ENCODE measurements around the gene LRRC37B.
"Not testable (repeated sequence)": the region's sequence is repeated elsewhere in the genome, so short reads cannot be mapped to it uniquely, and the experiment has no call there.

Gene LRRC37B

GRCh38 chr17:32009262-32009542, 2.0 kb downstream of the LRRC37B start:
- no peak for DNase-seq (ENCODE audit: low read depth)
- TF ChIP-seq, protein P1, sequence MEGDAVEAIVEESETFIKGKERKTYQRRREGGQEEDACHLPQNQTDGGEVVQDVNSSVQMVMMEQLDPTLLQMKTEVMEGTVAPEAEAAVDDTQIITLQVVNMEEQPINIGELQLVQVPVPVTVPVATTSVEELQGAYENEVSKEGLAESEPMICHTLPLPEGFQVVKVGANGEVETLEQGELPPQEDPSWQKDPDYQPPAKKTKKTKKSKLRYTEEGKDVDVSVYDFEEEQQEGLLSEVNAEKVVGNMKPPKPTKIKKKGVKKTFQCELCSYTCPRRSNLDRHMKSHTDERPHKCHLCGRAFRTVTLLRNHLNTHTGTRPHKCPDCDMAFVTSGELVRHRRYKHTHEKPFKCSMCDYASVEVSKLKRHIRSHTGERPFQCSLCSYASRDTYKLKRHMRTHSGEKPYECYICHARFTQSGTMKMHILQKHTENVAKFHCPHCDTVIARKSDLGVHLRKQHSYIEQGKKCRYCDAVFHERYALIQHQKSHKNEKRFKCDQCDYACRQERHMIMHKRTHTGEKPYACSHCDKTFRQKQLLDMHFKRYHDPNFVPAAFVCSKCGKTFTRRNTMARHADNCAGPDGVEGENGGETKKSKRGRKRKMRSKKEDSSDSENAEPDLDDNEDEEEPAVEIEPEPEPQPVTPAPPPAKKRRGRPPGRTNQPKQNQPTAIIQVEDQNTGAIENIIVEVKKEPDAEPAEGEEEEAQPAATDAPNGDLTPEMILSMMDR (IDR thresholded peaks at IDR 0.05; ENCODE audit: low read length, missing control alignments), result no peak
- H3K4me3 ChIP-seq (replicated peaks; ENCODE audit: low read depth, low read length), result peak overlapping the region; percentile 93

GRCh38 chr17:32010114-32010513, 2.9 kb downstream of the LRRC37B start:
- DNase-seq (ENCODE audit: low read depth), result no peak
- TF ChIP-seq, protein P1 (IDR thresholded peaks at IDR 0.05; ENCODE audit: low read length, missing control alignments), result no peak
- no peak overlapping the region for H3K4me3 ChIP-seq (replicated peaks; ENCODE audit: low read depth, low read length)

GRCh38 chr17:32015245-32016013, 8.2 kb downstream of the LRRC37B start:
- no peak overlapping the region for H3K4me3 ChIP-seq (replicated peaks; ENCODE audit: low read depth, low read length)
- DNase-seq (ENCODE audit: low read depth), result no peak
- TF ChIP-seq, protein P1 (IDR thresholded peaks at IDR 0.05; ENCODE audit: low read length, missing control alignments), result no peak

DNA sequence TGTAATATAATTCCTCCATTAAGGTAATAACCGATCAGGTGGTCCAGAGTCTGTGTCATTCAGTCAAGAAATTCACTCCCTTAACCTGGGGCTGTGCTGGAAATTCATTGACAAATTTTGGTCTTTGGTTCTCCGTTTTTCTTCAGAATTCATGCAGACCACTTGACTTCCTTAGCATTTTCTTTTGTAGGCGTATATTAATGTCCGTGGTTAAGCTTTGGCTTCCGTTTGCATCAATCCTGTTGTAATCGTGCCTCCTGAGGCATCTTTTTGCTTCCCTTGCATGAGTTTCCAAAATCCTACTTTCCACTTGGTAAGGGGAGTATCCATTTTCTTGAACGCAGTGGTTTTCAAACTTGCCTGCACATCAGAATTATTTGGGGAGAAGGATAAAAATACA, 9.0 kb downstream of the LRRC37B start:
- DNase-seq (ENCODE audit: low read depth), result no peak
- H3K4me3 ChIP-seq (replicated peaks; ENCODE audit: low read depth, low read length), result no peak overlapping the region
- TF ChIP-seq, protein P1 (IDR thresholded peaks at IDR 0.05; ENCODE audit: low read length, missing control alignments), result no peak

DNA sequence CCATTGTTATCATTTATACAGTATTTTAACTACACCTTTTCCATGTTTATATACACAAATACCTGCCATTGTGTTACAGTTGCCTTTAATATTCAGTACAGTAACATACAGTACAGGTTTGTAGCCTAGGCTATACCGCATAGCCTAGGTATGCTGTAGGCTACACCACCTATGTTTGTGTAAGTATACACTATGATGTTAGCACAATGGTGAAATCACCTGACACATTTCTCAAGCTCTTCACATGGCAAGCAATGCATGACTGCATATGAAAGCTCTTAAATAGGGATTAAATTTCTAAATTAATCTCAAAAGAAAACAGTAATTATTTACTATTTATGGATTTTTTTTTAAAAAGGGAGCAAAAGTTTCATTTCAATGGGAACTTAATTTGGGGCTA, 12.0 kb downstream of the LRRC37B start:
- DNase-seq (ENCODE audit: low read depth), result no peak
- no peak overlapping the region for H3K4me3 ChIP-seq (replicated peaks; ENCODE audit: low read depth, low read length)
- TF ChIP-seq, protein P1 (IDR thresholded peaks at IDR 0.05; ENCODE audit: low read length, missing control alignments), result no peak

- DNase-seq (ENCODE audit: low read depth), result no peak
- H3K4me3 ChIP-seq (replicated peaks; ENCODE audit: low read depth, low read length), result no peak overlapping the region
- TF ChIP-seq, protein P1 (IDR thresholded peaks at IDR 0.05; ENCODE audit: low read length, missing control alignments), result no peak
Measured at GRCh38 chr17:32020943-32021614, 13.9 kb downstream of the LRRC37B start.

GRCh38 chr17:32021615-32021955, 14.4 kb downstream of the LRRC37B start:
- no peak overlapping the region for H3K4me3 ChIP-seq (replicated peaks; ENCODE audit: low read depth, low read length)
- TF ChIP-seq, protein P1 (IDR thresholded peaks at IDR 0.05; ENCODE audit: low read length, missing control alignments), result no peak
- DNase-seq (ENCODE audit: low read depth), result no peak

DNA sequence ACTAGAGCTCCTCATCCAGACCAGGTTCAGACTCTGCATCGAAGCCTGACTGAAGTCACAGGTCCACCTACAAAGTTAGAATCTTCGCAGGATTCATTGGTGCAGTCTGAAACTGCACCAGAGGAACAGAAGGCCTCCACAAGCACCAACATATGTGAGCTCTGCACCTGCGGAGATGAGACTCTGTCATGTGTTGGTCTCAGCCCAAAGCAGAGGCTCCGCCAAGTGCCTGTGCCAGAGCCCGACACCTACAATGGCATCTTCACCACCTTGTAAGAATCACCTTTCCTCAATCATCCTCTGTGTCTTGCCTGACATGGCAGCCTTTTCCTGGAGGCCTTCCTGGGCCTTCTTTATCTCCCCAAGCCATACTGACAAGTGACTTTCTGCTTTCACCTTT, 15.4 kb downstream of the LRRC37B start:
- DNase-seq (ENCODE audit: low read depth); H3K4me3 ChIP-seq (replicated peaks; ENCODE audit: low read depth, low read length): not testable (repeated sequence)

GRCh38 chr17:32027271-32027670, 20.1 kb downstream of the LRRC37B start:
- DNase-seq (ENCODE audit: low read depth); H3K4me3 ChIP-seq (replicated peaks; ENCODE audit: low read depth, low read length): not testable (repeated sequence)

Data from fibroblast of pulmonary artery (primary cell).